Spleen (tissue), 13 donors: Measurements from ENCODE around the gene FAM177B. TPM values are rescaled to one million over a fixed set of nuclear protein-coding genes. Genes with fewer than 3 reads are reported as not detected.

Experiments
- DNase-seq: peaks from one replicate; pipeline ENCODE4 v3.0.0-alpha.2; 2020
- H3K27ac ChIP-seq, 8 donors: fragments of 200-600 bp; sonication (generic) in 7 of 8; 1 replicate in 4 of 8; 2 replicates in 4 of 8; pipeline versions ENCODE4 v1.5.0 to v1.8.0; 2016 to 2021; ENCODE audit warnings: inconsistent platforms in 4 of 8, mild to moderate bottlenecking in 4 of 8, moderate library complexity in 1 of 8
- H3K27me3 ChIP-seq, 7 donors: fragments of 200-600 bp; sonication (generic) in 6 of 7; replicated peaks in 1 of 7; 1 replicate in 4 of 7; 2 replicates in 3 of 7; pipeline versions ENCODE4 v1.5.0 to v1.8.0; 2016 to 2021; ENCODE audit warnings: inconsistent platforms in 3 of 7, mild to moderate bottlenecking in 1 of 7
- H3K36me3 ChIP-seq, 6 donors: fragments of 200-600 bp; sonication (generic) in 5 of 6; 1 replicate in 4 of 6; 2 replicates in 2 of 6; pipeline versions ENCODE4 v1.5.0 to v1.8.0; 2016 to 2021; ENCODE audit warnings: inconsistent platforms in 2 of 6
- H3K4me1 ChIP-seq, 6 donors: fragments of 200-600 bp; sonication (generic) in 5 of 6; 1 replicate in 3 of 6; 2 replicates in 3 of 6; pipeline versions ENCODE4 v1.5.0 to v1.8.0; 2016 to 2021; ENCODE audit warnings: inconsistent platforms in 3 of 6
- H3K4me3 ChIP-seq, 8 donors: fragments of 200-600 bp; sonication (generic) in 7 of 8; 1 replicate in 4 of 8; 2 replicates in 4 of 8; pipeline versions ENCODE4 v1.5.0 to v1.8.0; 2016 to 2021; ENCODE audit warnings: inconsistent platforms in 4 of 8, mild to moderate bottlenecking in 4 of 8, moderate library complexity in 2 of 8
- H3K9me3 ChIP-seq, 8 donors: fragments of 200-600 bp; sonication (generic) in 7 of 8; 1 replicate in 4 of 8; 2 replicates in 4 of 8; pipeline versions ENCODE4 v1.5.0 to v1.8.0; 2016 to 2021; ENCODE audit warnings: inconsistent platforms in 4 of 8
- POLR2A ChIP-seq, 3 donors: fragments of 450-650 bp; IDR thresholded peaks; one replicate each; pipeline ENCODE4 v1.5.1; 2017; ENCODE audit warnings: antibody characterized with exemption in 3 of 3, mild to moderate bottlenecking in 1 of 3
- POLR2AphosphoS5 ChIP-seq, 3 donors: sonication (generic); formaldehyde crosslinking; IDR thresholded peaks; one replicate each; pipeline ENCODE4 v1.5.1; 2017; ENCODE audit warnings: antibody characterized with exemption in 3 of 3
- WGBS, 5 donors: extraction: QIAGEN DNeasy Blood & Tissue Kit in 3 of 5; methylation state at CpG; one replicate each; pipeline versions ENCODE4 v1.1.5 to v1.1.7; 2013 to 2018; 5-methylcytosine and 5-hydroxymethylcytosine counted together
- intact Hi-C: fragments of 100-400 bp; cut with DNase I; formaldehyde crosslinking; loops from one replicate; pipeline ENCODE4 v1.15.0; 2023; ENCODE audit warnings: low total_unique reads
- long read RNA-seq, 2 donors: transcript quantifications; one replicate each; lab custom pipeline, GENCODE V29; 2026
- polyA plus RNA-seq, 3 donors: library from polyadenylated mRNA; stranded (reverse); fragments of 200-250 nt; gene quantifications; one replicate each; pipeline ENCODE4 v1.2.1, GENCODE V29; 2013
- total RNA-seq, 7 donors: library from RNA; depleted of rRNA in 3 of 7; stranded (reverse); fragments of >200 nt in 3 of 7; fragmentation: NEBNext Ultra II Directional in 4 of 7; extraction: Animal tissue kit (Norgen Biotek cat#: 25700) in 4 of 7; gene quantifications; one replicate each; pipeline versions ENCODE4 v1.1.0 to v1.2.1, GENCODE V29; 2016 to 2021
- TF ChIP-seq, protein P1 (sequence below), 11 experiments: fragments of 200-600 bp in 7 of 11; fragments of 450-650 bp in 4 of 11; sonication (generic) in 4 of 11; IDR thresholded peaks in 8 of 11; conservative IDR thresholded peaks in 3 of 11; 1 replicate in 7 of 11; 2 replicates in 4 of 11; pipeline versions ENCODE4 v1.4.0 to v1.8.0; 2016 to 2021; ENCODE audit warnings: antibody characterized with exemption in 11 of 11, inconsistent platforms in 4 of 11, mild to moderate bottlenecking in 1 of 11
- donor health status: healthy with polysubstance abuse.
- donor health status: DM: no; HTN: no; CAD: no; lungs with moderate emphysema.
- donor health status: DM: no; HTN: no; CAD: no.
- donor health status: Bipolar disorder and iron deficiency.
- donor health status: healthy.
- donor health status: DM: no; HTN: no; CAD: no.
- donor health status: DM: yes; HTN: yes; CAD: no.

FAM177B gene
- total RNA-seq (10 to 100 TPM in 2 of 7 donors, 1 to 10 TPM in 4, under 1 TPM in 1; 0.91 to 19.1 (median 7.0) TPM), polyA plus RNA-seq (10 to 100 TPM in 1 of 3 donors, 1 to 10 TPM in 2; 5.5 to 11.3 (median 6.6) TPM)
- long read RNA-seq, donor 1, result 0 reads
- long read RNA-seq, donor 2, result 0 reads

DNA sequence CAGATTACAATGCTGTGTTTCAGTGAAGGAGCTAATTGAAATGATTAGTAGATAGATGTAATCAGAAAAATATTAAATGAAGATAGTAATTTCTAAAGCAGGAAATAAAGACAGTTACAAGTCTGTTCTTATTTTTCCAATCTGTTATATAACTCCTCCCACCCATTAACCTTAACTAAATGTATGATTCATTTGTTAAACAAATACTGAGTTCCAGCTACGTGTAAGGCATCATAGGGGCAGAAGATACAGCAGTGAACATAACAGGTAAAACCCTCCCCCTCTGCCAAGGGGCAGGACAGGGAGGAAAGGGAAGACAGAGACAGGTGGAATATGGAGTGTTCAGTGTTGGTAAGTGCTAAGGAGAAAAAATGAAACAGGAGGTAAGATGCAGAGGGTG, at the start of gene FAM177B:
Gene FAM177B, plus strand, starts transcription at position 231 of the 400 bp plus-strand sequence. CDS start 9,344 bp downstream, outside the sequence.
- WGBS, 5 donors, result 43 to 67% (median 62%) methylated on average over 1 of the region's 1 CpG
- TF ChIP-seq POLR2AphosphoS5 (IDR thresholded peaks at IDR 0.05) (peak in 1 of 3 donors; percentile 42), POLR2A (IDR thresholded peaks at IDR 0.05) (no peak)
- TF ChIP-seq, protein P1, sequence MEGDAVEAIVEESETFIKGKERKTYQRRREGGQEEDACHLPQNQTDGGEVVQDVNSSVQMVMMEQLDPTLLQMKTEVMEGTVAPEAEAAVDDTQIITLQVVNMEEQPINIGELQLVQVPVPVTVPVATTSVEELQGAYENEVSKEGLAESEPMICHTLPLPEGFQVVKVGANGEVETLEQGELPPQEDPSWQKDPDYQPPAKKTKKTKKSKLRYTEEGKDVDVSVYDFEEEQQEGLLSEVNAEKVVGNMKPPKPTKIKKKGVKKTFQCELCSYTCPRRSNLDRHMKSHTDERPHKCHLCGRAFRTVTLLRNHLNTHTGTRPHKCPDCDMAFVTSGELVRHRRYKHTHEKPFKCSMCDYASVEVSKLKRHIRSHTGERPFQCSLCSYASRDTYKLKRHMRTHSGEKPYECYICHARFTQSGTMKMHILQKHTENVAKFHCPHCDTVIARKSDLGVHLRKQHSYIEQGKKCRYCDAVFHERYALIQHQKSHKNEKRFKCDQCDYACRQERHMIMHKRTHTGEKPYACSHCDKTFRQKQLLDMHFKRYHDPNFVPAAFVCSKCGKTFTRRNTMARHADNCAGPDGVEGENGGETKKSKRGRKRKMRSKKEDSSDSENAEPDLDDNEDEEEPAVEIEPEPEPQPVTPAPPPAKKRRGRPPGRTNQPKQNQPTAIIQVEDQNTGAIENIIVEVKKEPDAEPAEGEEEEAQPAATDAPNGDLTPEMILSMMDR (IDR thresholded peaks at IDR 0.05 in 8 of 11, conservative IDR thresholded peaks at IDR 0.05 in 3 of 11), result no peak
- intact Hi-C loops, result no loop called here
- H3K9me3 ChIP-seq, result no peaks in the 10 kb centered on the region
- no peaks in the 10 kb centered on the region for H3K27me3 ChIP-seq
- H3K36me3 ChIP-seq, result peaks cover 0 to 60% (median 37%) of the 10 kb centered on the region in 6 donors
- no peak for DNase-seq
- peak within 1 kb of the TSS in 4 of 8 donors; percentile 46 to 89 (median 68) for H3K27ac ChIP-seq
- H3K4me1 ChIP-seq, result peaks cover 0 to 83% (median 20%) of the 10 kb centered on the region in 6 donors
- H3K4me3 ChIP-seq, result peak within 1 kb of the TSS in 3 of 8 donors; percentile 0 to 43 (median 2)

DNA sequence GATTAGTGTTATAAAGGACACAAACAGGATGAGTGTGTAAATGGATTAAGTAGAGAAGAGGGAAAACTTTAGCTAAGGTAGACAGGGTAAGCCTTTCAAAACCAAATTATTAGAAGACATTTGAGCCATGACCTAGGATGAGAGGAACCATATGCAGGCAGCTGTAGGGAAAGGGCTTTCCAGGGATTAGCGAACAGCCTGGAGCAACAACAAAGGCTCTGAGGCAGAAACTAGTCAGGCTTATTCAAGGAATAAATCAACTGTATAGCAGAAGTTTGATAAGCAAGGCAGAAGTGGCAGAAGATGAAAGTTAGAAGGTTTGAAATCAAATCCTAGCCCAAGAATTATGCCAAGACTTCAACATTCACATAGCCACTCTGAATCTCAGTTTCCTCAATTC, 46.0 kb upstream of the FAM177B start:
- H3K27ac ChIP-seq, result no peak overlapping the region
- H3K4me1 ChIP-seq, result peaks cover 0 to 17% (median 0%) of the 10 kb centered on the region in 6 donors
- H3K36me3 ChIP-seq, result peaks cover 0 to 86% (median 23%) of the 10 kb centered on the region in 6 donors
- no peaks in the 10 kb centered on the region for H3K27me3 ChIP-seq
- no peaks in the 10 kb centered on the region for H3K9me3 ChIP-seq
- TF ChIP-seq POLR2AphosphoS5 (IDR thresholded peaks at IDR 0.05) (no peak), POLR2A (IDR thresholded peaks at IDR 0.05) (no peak)
- TF ChIP-seq, protein P1 (IDR thresholded peaks at IDR 0.05 in 8 of 11, conservative IDR thresholded peaks at IDR 0.05 in 3 of 11), result no peak
- H3K4me3 ChIP-seq, result no peak overlapping the region
- no peak for DNase-seq
- 90 to 100% (median 96%) methylated on average over 1 of the region's 1 CpG for WGBS, 5 donors
- intact Hi-C loops, result no loop called here

DNA sequence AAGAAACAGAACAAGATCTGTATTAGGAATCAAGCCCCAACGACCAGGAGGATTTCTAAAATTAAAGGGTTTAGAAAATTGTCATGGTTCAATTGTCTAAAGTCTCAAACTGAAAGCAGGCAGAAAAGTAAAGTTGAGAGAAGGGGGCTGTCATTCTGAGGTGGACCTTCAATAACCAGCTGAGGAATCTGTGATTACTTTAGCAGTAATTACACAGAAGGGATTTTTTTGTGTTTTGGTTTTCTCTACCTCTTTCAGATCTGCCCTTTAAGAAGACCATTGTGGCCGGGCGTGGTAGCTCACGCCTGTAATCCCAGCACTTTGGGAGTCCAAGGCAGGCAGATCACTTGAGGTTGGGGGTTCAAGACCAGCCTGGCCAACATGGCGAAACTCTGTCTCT, 42.1 kb upstream of the FAM177B start:
- TF ChIP-seq, protein P1 (IDR thresholded peaks at IDR 0.05 in 8 of 11, conservative IDR thresholded peaks at IDR 0.05 in 3 of 11), result no peak
- TF ChIP-seq POLR2A (IDR thresholded peaks at IDR 0.05) (no peak), POLR2AphosphoS5 (IDR thresholded peaks at IDR 0.05) (no peak)
- H3K9me3 ChIP-seq, result no peaks in the 10 kb centered on the region
- H3K4me1 ChIP-seq, result peaks cover 0 to 35% (median 2%) of the 10 kb centered on the region in 6 donors
- no peaks in the 10 kb centered on the region for H3K27me3 ChIP-seq
- no peak for DNase-seq
- H3K36me3 ChIP-seq, result peaks cover 0 to 81% (median 17%) of the 10 kb centered on the region in 6 donors
- intact Hi-C loops, result no loop called here
- H3K27ac ChIP-seq, result no peak overlapping the region
- WGBS, 5 donors, result 80 to 84% (median 82%) methylated on average over 5 of the region's 5 CpGs
- no peak overlapping the region for H3K4me3 ChIP-seq

DNA sequence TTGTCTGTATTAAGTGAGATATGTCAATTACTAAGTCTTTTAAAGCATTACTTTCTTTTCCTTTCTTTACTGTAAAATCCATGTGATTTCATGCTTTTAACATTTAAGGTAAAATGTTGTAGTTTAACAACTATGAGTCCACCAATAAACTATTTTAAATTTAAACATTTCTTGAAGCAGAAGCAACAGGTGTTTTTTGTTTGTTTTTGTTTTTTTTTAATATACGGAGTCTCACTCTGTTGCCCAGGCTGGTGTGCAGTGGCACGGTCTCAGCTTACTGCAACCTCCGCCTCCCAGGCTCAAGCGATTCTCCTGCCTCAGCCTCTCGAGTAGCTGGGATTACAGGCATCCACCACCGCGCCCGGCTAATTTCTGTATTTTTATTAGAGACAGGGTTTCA, 40.3 kb upstream of the FAM177B start:
- Histone ChIP-seq H3K4me1 (peaks cover 0 to 35% (median 2%) of the 10 kb centered on the region in 6 donors), H3K4me3 (no peak overlapping the region), H3K9me3 (no peaks in the 10 kb centered on the region), H3K36me3 (peaks cover 0 to 81% (median 31%) of the 10 kb centered on the region in 6 donors), H3K27ac (no peak overlapping the region), H3K27me3 (no peaks in the 10 kb centered on the region)
- intact Hi-C loops, result no loop called here
- 93 to 98% (median 97%) methylated on average over 8 of the region's 8 CpGs for WGBS, 5 donors
- TF ChIP-seq POLR2A (IDR thresholded peaks at IDR 0.05) (no peak), POLR2AphosphoS5 (IDR thresholded peaks at IDR 0.05) (no peak)
- TF ChIP-seq, protein P1 (IDR thresholded peaks at IDR 0.05 in 8 of 11, conservative IDR thresholded peaks at IDR 0.05 in 3 of 11), result no peak
- DNase-seq, result no peak
